ENCODE results near the gene BCAS4. TPM values are rescaled to one million over a fixed set of nuclear protein-coding genes. Genes with fewer than 3 reads are reported as not detected.

Gene BCAS4
- total RNA-seq, 8 experiments from 2014 or later, result 2.4 to 20.3 (median 12.0) TPM

GRCh38 chr20:50856475-50857041 is 61.7 kb downstream of the BCAS4 start:
- Histone ChIP-seq H3K4me1 (replicated peaks in 1 of 2) (no peaks in the 10 kb centered on the region), H3K4me3 (no peak overlapping the region), H3K27ac (no peak overlapping the region)
- no peak for ATAC-seq (replicated peaks in 6 of 8)
- WGBS, 10 experiments, result 82 to 100% (median 92%) methylated on average over 1 to 4 of the region's 5 CpGs
- in situ Hi-C loops (cut with MboI; ENCODE audit: low pct_unique_long_range_greater_than_20kb in 2 of 9, low sequenced_read_pairs in 9 of 9, unreplicated experiment in 9 of 9), result no loop called here

- H3K4me1 ChIP-seq (replicated peaks in 1 of 2), result no peaks in the 10 kb centered on the region
- ATAC-seq (replicated peaks in 6 of 8), result no peak
- WGBS, 10 experiments, result 60 to 100% (median 82%) methylated on average over 2 to 6 of the region's 7 CpGs; no CpG with 5 or more reads in 6 of the 10 experiments
- no peak overlapping the region for H3K27ac ChIP-seq
- H3K4me3 ChIP-seq, result no peak overlapping the region
- in situ Hi-C loops (cut with MboI; ENCODE audit: low pct_unique_long_range_greater_than_20kb in 2 of 9, low sequenced_read_pairs in 9 of 9, unreplicated experiment in 9 of 9), result no loop called here
These were observed 62.5 kb downstream of the BCAS4 start for GRCh38 chr20:50857348-50857747.

DNA sequence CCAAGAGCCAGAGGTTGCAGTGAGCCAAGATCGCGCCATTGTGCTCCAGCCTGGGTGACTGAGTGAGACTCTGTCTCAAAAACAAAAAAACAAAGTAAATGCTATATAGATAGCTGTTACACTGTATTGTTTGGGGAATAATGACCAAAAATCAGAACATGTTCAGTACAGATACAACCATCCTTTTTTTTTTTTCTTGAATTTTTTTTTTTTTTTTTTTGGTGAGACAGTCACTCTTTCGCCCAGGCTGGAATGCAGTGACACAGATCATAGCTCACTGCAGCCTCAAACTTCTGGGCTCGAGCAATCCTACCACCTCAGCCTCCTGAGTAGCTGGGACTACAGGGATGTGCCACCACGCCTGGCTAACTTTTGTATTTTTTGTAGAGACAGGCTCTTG is 63.7 kb downstream of the BCAS4 start:
- WGBS, 10 experiments, result 83 to 100% (median 97%) methylated on average over 1 to 3 of the region's 5 CpGs; no CpG with 5 or more reads in 4 of the 10 experiments
- no peak for ATAC-seq (replicated peaks in 6 of 8)
- in situ Hi-C loops (cut with MboI; ENCODE audit: low pct_unique_long_range_greater_than_20kb in 2 of 9, low sequenced_read_pairs in 9 of 9, unreplicated experiment in 9 of 9), result no loop called here
- Histone ChIP-seq H3K4me1 (replicated peaks in 1 of 2) (no peaks in the 10 kb centered on the region), H3K4me3 (no peak overlapping the region), H3K27ac (no peak overlapping the region)

DNA sequence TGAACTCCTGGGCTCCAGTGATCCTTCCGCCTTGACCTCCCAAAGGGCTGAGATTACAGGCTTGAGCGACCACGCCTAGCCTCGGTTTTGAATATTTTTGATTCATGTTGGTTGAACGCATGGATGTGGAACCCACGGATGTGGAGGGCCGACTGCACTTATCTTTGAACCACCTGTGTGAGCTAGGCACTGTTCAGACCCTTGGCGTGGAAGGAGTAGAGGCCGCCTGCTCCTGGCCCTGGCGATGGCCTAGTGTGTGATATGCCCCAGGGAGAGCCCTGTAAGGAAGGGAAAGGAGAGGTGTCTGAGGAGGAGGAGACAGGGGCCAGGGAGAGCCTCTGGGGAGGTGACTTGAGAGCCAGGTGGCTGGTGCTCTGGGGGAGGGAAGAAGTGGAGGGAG is 64.3 kb downstream of the BCAS4 start:
- Histone ChIP-seq H3K4me3 (no peak overlapping the region), H3K27ac (no peak overlapping the region), H3K4me1 (replicated peaks in 1 of 2) (no peaks in the 10 kb centered on the region)
- ATAC-seq (replicated peaks in 6 of 8), result no peak
- in situ Hi-C loops (cut with MboI; ENCODE audit: low pct_unique_long_range_greater_than_20kb in 2 of 9, low sequenced_read_pairs in 9 of 9, unreplicated experiment in 9 of 9), result no loop called here
- WGBS, 10 experiments, result 74 to 98% (median 90%) methylated on average over 2 to 8 of the region's 10 CpGs; no CpG with 5 or more reads in 5 of the 10 experiments

DNA sequence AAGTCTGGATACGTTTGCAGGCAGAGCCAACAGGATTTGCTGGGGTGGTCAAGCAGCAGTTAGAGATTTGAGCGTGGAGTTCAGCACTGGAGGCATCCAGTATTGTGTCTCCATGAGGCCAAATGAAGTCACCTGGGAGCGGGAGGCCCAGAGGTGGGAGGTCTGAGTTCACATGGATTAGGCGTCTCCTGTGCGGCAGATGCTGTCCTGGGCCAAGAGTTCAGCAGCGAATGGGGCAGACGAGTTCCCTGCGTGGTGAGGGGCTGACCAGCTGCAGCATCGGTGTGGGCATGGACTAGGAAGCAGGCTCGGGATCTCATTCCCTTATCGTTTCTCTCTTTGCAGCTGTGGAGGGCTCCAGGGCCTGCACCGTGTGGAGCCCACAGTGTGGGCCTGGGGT is 66.2 kb downstream of the BCAS4 start:
- WGBS, 10 experiments, result 43 to 91% (median 70%) methylated on average over 2 to 6 of the region's 12 CpGs; no CpG with 5 or more reads in 4 of the 10 experiments

GRCh38 chr20:50862546-50862945 is 67.7 kb downstream of the BCAS4 start:
- ATAC-seq (replicated peaks in 6 of 8), result no peak
- in situ Hi-C loops (cut with MboI; ENCODE audit: low pct_unique_long_range_greater_than_20kb in 2 of 9, low sequenced_read_pairs in 9 of 9, unreplicated experiment in 9 of 9), result no loop called here
- Histone ChIP-seq H3K4me3 (no peak overlapping the region), H3K27ac (no peak overlapping the region), H3K4me1 (replicated peaks in 1 of 2) (no peaks in the 10 kb centered on the region)
- 86 to 100% (median 100%) methylated on average over 1 of the region's 3 CpGs; no CpG with 5 or more reads in 6 of the 10 experiments for WGBS, 10 experiments

More for the DNA sequence above, 66.2 kb downstream of the BCAS4 start:
- ATAC-seq (replicated peaks in 6 of 8), result no peak
- Histone ChIP-seq H3K27ac (no peak overlapping the region), H3K4me1 (replicated peaks in 1 of 2) (no peaks in the 10 kb centered on the region), H3K4me3 (no peak overlapping the region)
- in situ Hi-C loops (cut with MboI; ENCODE audit: low pct_unique_long_range_greater_than_20kb in 2 of 9, low sequenced_read_pairs in 9 of 9, unreplicated experiment in 9 of 9), result no loop called here

DNA sequence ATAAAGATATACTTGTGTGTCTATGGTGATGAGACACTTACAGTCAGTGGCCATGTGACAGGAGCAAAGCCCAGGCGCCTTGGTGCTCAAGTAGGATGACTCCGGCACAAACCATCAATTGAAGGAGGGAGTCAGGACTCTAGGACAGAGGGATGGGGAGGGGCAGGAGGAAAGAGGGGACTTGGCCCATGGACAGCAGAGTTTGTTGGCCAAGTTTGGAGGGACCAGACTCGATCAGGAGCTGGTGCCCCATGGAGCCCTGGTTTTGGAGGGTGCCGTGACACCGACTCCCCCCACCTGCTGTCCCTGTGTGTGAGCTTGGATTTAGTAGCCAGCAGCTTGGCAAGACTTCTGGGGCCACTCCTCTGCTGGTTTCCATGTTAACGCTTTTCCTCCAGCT is 70.3 kb downstream of the BCAS4 start:
- WGBS, 10 experiments, result 20 to 100% (median 92%) methylated on average over 1 to 2 of the region's 6 CpGs; no CpG with 5 or more reads in 3 of the 10 experiments
- Histone ChIP-seq H3K4me3 (no peak overlapping the region), H3K27ac (no peak overlapping the region), H3K4me1 (replicated peaks in 1 of 2) (peaks cover under 1% of the 10 kb centered on the region in 2 donors)
- ATAC-seq (replicated peaks in 6 of 8), result no peak
- in situ Hi-C loops (cut with MboI; ENCODE audit: low pct_unique_long_range_greater_than_20kb in 2 of 9, low sequenced_read_pairs in 9 of 9, unreplicated experiment in 9 of 9), result no loop called here

DNA sequence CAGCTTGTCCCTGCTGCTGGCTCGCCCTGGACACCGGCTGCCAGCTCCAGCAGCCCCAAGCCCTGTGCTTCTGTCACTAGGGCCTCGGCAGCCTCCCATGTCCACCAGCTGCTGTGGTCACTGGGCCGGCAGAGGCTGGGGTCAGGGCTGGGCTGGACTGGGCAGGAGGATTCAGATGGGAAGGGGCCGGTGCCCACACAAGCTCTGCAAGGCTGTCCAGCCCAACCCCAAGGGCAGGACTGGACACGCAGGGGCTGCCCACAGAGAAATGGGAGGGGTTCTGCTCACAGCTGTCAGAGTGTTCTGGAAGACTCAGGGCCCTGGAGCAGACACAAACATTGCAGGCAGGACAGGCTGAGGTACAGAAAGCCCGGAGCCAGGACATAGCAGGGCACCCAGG is 70.7 kb downstream of the BCAS4 start:
- peak in 4 of 8 experiments; percentile 6 to 77 (median 52) for ATAC-seq (replicated peaks in 6 of 8)
- H3K4me1 ChIP-seq (replicated peaks in 1 of 2), result peaks cover 6% of the 10 kb centered on the region in 2 donors
- no peak overlapping the region for H3K4me3 ChIP-seq
- WGBS, 10 experiments, result 40 to 100% (median 89%) methylated on average over 1 to 4 of the region's 7 CpGs; no CpG with 5 or more reads in 4 of the 10 experiments
- in situ Hi-C loops (cut with MboI; ENCODE audit: low pct_unique_long_range_greater_than_20kb in 2 of 9, low sequenced_read_pairs in 9 of 9, unreplicated experiment in 9 of 9), result no loop called here
- H3K27ac ChIP-seq, result no peak overlapping the region

GRCh38 chr20:50866036-50866685 is 71.3 kb downstream of the BCAS4 start:
- in situ Hi-C loops (cut with MboI; ENCODE audit: low pct_unique_long_range_greater_than_20kb in 2 of 9, low sequenced_read_pairs in 9 of 9, unreplicated experiment in 9 of 9), result no loop called here
- H3K4me1 ChIP-seq (replicated peaks in 1 of 2), result peaks cover 11% of the 10 kb centered on the region in 2 donors
- no peak overlapping the region for H3K27ac ChIP-seq
- 32 to 89% (median 80%) methylated on average over 2 to 5 of the region's 12 CpGs; no CpG with 5 or more reads in 4 of the 10 experiments for WGBS, 10 experiments
- no peak for ATAC-seq (replicated peaks in 6 of 8)
- no peak overlapping the region for H3K4me3 ChIP-seq

DNA sequence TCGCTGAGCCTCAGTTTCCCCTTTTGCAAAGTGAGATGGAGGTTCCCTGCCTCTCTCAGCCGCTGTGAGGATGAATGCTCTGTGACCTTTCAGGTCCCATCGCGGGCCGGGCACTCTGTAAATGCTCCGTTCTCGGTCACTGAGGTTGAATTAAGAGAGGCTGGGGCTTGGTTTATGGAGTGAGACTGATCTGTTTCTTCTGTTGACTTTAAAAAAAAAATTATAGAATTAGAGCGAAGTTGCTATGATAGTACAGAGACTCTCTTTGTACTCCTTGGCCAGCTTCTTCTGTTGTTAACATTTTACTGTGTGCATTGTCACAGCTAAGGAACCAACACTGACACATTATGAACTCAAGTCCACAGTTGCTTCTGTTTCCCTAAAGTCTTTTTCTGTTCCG is 72.0 kb downstream of the BCAS4 start:
- in situ Hi-C loops (cut with MboI; ENCODE audit: low pct_unique_long_range_greater_than_20kb in 2 of 9, low sequenced_read_pairs in 9 of 9, unreplicated experiment in 9 of 9), result no loop called here
- no peak for ATAC-seq (replicated peaks in 6 of 8)
- H3K27ac ChIP-seq, result no peak overlapping the region
- 70 to 100% (median 92%) methylated on average over 2 to 9 of the region's 9 CpGs; no CpG with 5 or more reads in 1 of the 10 experiments for WGBS, 10 experiments
- H3K4me3 ChIP-seq, result no peak overlapping the region
- peaks cover 16 to 17% of the 10 kb centered on the region in 2 donors for H3K4me1 ChIP-seq (replicated peaks in 1 of 2)

- H3K4me1 ChIP-seq (replicated peaks in 1 of 2), result peaks cover 22 to 24% of the 10 kb centered on the region in 2 donors
- no peak overlapping the region for H3K27ac ChIP-seq
- H3K4me3 ChIP-seq, result no peak overlapping the region
- 60 to 100% (median 94%) methylated on average over 1 to 4 of the region's 6 CpGs; no CpG with 5 or more reads in 3 of the 10 experiments for WGBS, 10 experiments
- in situ Hi-C loops (cut with MboI; ENCODE audit: low pct_unique_long_range_greater_than_20kb in 2 of 9, low sequenced_read_pairs in 9 of 9, unreplicated experiment in 9 of 9), result no loop called here
- ATAC-seq (replicated peaks in 6 of 8), result no peak
These were observed 72.9 kb downstream of the BCAS4 start for GRCh38 chr20:50867805-50868204.

DNA sequence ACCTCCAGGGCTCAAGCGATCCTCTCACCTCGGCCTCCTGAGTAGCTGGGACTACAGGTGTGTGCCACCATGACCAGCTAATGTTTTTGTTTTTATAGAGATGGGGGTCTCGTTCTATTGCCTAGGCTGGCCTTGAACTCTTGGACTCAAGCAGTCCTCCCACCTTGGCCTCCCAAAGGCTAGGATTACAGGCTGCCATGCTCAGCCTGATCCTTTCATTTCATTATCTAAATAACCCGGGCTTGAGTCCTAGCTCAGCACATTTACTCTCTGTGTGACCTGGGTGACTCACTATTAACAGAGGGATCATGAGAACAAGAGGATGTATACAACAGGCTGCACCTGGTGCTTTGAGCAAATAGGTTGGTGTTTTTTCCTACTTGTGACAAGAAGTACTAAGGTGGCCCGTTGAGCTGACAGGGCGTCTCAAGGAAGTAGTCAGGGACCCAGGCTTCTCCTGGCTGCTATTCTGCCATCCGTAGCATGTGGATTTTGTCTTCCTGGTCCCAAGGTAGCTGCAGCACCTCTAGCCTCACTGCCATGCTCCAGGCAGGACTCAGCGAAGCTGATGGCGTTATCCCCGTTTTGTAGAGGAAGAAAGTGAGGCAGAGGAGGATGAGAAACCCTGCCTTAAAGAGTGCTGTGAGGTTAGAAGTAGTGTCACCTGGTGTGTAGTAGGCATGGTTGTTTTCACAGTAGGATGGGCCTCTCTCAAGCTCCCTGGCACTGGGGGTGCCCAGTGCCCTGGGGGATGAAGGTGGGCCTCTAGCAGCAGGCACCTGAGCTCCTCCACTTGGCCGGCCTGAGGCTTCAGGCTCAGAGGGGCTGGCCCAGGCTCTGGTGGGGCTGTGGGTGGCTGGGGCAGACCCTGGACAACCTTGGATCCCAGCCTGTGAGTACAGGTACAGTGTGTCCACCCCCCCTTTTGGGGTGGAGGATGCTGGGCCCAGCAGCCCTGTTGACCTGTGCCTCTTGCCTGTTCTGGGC is 73.9 kb downstream of the BCAS4 start:
- no peak for ATAC-seq (replicated peaks in 6 of 8)
- Histone ChIP-seq H3K27ac (no peak overlapping the region), H3K4me1 (replicated peaks in 1 of 2) (peaks cover 31 to 34% of the 10 kb centered on the region in 2 donors), H3K4me3 (no peak overlapping the region)
- WGBS, 10 experiments, result 80 to 94% (median 91%) methylated on average over 2 to 8 of the region's 11 CpGs; no CpG with 5 or more reads in 4 of the 10 experiments
- in situ Hi-C loops (cut with MboI; ENCODE audit: low pct_unique_long_range_greater_than_20kb in 2 of 9, low sequenced_read_pairs in 9 of 9, unreplicated experiment in 9 of 9), result no loop called here
